GM19372 (cell line): ENCODE measurements around the gene GMDS.
A peak's percentile ranks its signal among the peaks of the same experiment; 100 is the strongest.

ENCODE experiments used
- ATAC-seq: cut with Tn5 transposase; IDR thresholded peaks from one replicate; pipeline ENCODE4 v1.9.1; 2021; ENCODE audit warnings: mild to moderate bottlenecking, low read depth, moderate library complexity; ENCODE audit not compliant: unreplicated experiment

Gene GMDS

DNA sequence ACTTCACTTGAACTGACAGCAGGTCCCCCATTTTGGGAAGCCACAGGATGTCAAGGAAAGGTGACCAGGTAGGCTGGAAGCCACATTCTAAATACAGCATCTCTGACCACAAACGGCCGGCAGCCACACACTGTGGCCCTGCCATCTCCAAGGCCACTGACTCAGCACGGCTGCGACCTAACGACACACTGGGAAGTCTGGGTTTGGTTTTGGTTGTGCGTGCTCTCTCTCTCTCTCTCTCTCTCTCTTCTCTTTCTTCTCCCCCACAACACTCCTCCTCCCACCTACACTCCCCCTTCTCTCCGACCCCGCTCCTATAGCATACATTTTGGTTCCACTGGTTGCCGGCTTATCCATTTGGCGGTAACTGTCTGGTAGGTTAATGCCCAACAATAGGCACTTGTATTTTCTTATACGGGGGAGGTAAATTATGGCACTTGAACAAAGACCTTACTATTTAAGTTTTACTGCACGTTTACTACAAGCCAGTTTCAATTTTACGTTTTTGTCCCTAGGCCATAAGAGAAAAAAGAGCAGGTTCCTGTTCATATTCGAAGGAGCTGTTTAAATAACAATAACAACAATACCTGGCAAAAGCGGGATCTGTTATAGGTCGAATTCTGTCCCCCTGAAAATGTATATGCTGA is 103.6 kb downstream of the GMDS start:
- no peak for ATAC-seq

DNA sequence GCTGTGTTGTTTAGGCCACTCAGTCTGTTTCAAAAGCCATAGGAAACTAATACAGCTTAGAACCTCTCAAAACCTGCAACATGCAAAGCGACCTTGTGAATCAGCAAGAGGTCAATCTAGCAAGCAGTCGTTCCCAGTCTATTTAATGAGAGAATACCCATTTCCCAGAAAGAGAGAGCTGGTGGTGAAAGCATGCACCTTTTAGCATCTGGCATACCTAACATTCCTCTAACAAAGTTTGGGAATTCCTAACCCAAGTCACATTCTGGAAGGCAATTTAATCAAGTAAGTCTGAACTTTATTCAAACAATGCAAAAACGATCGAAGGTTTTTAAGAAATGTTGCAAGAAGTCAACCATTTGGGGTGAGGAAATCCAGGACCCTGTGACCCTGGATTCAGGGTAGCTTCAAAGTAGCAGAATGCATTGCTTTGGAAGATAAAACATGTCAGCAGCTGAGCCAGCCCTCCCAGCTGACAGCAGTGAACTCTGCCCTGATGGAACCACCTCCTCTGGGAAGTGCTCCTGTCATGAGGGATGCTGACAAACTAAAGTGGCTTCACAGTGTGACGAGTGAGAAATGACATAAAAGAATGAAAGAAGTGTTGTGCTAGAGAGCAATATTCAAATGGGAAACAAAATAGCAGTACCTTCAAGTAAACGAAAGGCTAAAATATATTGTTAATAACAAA is 104.8 kb downstream of the GMDS start:
- ATAC-seq, result no peak

DNA sequence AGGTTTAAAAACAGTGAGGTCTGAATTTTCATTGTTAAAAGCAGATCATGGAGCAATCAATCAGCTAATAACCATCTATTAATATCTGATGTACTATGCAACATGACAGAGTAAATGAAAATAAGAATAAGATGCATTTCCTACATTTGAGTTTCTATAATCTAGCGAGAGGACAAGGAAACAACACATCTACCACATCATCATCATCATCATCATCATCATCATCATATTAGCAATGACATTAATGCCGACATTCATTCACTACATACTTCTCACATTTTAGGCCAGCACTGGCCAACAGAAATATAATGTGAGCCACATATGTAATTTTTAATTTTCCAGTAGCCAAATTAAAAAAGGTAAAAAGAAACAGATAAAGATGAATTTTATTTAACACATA is 110.0 kb downstream of the GMDS start:
- ATAC-seq, result no peak

DNA sequence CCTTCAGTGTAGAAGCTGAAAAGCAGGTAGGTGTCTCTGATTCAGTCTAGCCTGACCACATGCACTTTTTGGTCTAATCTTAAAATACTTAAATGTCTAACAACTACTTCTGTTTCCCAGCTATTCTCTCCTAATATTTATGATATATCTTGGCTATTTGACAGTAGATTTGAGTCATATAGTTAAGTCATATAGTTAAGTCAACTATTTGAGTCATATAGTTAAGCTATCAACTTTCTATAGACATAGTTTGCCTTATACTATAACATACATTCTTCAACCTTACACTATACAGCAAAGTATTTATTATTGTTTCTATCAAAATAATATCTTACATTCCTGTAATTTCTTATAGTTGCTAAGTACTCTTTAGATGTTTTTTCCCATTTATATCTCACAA is 110.9 kb downstream of the GMDS start:
- no peak for ATAC-seq

DNA sequence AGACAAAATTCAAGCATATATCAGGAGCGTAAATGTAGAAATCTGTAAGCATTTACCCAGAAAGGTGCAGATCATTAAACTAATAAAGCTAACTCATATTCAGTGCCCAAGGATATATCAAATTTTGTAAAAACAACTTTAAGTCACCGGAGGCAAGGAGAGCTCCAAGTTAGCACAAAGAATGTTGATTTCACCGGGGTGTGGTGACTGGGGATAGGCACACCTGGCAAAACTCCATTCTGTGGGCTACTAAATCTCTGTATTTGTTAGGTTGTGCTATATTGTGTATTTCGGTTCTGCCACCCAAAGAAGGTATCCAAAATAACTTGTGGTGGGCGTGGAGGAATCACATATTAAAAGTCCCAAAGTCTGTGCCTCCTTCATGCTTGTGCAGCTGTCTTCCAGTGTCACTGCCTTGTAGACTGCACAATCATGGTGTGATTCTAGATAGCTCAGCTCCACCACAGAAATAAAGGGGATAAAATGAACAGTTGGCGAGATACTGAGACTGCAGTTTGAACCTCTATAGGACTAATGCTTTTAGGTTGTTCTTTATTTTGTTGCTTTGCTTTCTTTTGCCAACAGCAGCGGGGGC is 111.6 kb downstream of the GMDS start:
- no peak for ATAC-seq

DNA sequence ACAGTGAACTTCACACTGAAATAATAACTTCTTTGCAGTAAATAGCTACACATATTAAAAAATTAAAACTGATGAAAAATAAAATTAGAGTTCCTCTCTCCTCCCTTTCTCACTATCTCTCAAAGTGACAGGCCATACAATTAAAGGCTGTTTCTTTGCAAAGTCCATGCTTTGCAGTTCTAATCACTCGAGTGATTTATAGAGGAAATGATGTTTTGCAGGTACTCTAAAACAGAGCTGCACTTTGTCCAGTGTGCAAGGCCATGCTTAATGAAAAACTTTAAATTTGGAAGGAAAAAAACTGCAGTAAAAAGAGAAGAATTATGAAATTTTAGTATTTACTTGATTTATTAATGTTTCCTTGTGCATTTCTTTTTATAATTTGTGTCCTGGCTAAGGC is 112.5 kb downstream of the GMDS start:
- no peak for ATAC-seq

DNA sequence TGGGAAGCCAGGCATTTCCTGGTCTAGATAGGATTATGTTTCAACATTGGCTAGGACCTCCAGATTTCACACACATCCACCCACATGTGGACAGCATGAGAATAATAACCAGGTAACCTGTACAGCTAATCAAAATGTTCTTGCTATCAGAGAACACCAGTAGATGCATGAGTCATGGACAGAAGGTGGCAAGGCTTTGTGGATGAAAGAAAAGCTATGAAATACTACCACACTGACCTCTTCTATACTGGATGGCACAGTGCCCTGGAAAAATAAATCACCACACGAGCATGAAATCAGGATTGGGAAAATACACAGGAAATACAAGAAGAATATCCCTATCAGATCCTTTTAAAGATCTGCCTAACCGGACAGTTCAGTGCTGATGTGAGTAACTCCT is 113.0 kb downstream of the GMDS start:
- ATAC-seq, result no peak

DNA sequence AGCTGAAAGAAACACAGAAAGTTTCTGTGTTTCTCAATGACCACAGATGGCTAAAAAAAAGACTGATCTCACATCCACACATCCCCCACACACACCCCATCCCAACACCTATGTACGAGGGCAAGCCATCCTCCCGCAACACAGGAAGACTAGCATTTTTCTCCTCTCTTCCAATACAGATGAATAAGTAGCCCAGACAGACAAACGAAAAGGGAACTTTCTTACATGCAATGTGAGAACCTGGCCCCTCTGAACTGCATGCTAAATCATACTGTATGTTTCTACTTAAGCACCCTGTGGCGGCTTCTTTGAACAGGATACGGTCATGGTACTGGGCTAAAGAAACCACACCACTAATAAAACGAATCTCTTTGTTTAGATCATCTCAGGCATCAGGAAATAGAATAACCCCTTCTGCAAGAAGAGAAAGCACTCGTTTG is 116.2 kb downstream of the GMDS start:
- peak; percentile 65 for ATAC-seq

DNA sequence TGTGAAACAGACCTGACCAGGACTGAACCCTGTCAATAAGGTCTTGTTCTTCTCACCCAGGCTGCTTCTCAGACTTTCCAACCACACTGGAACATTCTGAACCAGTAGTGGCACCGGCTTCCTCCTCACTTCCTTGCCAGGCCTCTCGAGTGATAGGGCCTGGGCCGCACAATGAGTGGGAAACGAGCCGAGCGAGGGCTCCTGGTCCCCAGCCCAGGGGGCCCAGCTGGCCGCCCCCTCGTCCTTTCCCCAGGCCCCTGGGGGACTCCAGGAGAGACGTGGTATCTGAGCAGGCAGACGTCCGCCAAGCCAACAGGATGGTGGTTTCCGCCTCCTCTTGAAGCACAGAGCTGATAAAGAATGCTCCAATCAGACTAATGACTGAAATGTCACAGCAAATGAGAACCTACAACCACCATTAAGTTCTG is 117.9 kb downstream of the GMDS start:
- ATAC-seq, result no peak

DNA sequence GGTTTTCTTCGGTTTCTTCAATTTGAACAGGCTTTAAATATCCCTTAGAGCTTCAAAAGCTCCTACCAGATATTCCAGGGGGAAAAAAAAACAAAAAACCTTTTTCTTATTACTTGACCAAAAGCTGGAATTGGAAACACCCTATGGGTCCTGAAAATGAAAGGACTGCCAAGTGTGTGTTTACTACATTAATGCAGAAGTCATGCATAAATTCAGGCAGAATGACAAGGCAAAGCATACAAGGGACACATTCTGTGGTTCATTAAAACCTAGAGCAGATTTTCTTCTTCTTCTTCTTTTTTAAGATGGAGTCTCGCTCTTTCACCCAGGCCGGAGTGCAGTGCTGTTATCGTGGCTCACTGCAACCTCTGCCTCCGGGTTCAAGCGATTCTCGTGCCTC is 119.1 kb downstream of the GMDS start:
- ATAC-seq, result no peak

DNA sequence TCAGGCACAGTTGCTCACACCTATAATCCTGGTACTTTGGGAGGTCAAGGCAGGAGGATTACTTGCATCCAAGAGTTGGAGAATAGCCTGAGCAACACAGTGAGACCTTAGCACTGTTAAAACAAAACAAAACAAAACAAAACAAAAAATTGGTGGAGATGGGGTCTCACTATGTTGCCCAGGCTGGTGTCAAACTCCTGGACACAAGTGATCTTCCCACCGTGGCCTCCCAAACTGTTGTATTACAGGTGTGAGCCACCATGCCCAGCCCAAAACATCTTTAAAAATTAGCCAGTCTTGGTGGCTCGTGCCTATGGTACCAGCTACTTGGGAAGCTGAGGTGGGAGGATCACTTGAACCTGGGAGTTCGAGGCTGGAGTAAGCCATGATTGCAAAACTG is 120.2 kb downstream of the GMDS start:
- ATAC-seq, result no peak

DNA sequence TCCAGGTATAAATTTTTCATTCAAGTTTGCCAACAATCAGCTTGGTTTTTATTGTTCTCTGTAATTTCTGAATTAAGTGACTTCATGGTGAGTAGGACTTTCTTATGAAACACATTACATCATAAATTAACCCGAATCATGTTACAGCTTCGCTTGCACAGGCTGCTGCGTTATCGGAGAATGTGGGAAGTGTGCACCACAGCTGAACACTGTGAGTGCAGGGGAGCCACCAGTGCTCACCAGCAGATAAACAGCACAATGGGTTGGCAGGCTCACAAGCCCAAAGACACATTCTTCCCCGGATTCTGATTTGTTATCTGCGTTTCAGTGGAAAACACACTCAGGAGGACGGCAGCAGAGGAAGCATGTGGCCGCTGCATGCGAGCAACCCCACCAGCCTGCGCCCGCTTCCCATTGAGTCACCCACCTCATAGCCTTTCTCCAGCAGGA is 121.1 kb downstream of the GMDS start:
- no peak for ATAC-seq

DNA sequence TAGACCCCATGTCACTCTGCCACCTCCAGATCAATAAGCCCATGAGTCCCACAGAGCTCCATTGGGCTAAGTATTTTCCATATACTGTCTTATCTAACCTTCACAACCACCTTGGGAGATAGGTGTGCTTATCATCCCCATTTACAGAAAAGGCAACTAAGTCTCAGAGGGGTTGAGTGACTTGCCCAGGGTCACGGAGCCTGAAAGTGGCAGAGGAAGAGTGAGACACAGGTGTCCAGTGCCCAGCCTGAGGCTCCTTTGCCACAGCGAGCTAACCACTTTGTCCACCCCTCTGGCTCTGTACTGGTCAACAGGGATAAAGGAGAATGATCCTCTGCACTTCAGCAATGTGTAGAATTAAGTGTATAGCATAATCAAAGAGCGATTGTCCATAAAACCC is 124.5 kb downstream of the GMDS start:
- no peak for ATAC-seq

DNA sequence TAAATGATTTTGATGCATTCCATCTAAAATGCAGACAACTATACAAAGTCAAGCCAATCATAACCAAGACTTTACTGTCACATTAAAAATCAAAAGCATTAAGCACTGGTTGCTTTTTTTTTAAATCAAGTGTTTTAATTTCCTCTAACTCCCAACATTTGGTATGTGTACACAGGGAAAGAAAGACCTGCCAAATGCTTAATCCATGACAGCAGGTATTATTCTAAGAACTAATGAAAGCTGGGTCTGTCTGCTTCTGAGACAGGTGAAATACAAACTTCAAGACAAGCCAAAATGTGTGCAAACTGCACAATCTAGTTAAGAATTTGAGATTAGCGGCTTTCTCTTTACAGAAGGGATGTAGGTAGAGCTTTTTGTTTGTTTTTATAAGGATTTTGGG is 126.1 kb downstream of the GMDS start:
- no peak for ATAC-seq

DNA sequence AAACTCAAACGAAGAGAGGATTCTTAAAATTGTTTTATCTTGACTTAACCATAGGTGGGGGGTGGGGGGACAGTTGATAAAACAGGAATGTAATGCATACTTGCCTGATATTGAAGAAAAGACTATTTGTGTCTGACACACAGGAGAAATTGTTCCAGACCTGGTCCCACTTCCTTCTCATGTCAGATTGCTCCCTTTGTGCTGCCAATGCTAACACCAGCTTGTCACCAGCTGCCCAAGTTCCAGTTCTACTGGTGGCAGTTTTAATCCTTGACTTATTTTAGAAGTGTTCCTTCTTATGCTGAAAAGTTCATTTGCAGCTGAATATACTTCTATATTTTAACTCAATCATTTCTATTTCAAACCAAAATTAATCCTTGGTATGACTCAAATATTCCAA is 127.3 kb downstream of the GMDS start:
- no peak for ATAC-seq

DNA sequence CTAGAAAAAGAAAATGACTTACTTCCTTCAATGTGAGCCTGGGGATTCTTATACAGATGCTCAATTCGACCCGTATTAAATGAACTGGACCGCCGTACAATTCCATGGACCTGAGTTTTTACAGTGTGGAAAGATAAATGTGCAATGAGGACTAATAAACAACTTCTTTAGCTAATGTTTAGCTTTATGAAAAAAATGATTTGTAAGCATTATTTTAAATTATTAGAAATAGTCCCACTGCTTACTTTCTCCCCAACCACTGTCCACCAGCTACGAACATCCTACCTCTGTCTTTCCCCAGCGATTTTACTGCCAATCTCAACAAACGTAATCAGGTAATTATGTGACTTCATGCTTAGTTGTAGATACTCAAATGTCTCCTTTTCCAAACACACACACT is 128.0 kb downstream of the GMDS start:
- ATAC-seq, result no peak

DNA sequence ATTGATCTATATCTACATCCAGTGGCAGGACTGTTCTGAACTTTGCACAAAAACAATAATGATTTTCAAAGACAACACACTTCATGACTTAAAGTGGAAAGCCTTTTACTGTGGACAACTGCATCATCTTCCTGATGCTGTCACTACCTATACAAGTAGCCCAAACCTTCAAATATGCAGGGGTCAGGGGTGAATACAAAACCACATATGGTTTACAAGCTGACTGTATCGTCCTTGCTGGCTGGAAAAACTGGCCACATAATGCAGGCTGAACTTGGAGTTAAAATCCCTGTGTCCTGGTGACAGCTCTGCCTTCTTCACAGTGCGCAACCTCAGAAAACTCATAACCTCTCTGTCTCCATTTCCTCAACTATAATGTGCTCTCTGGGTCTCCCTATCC is 128.9 kb downstream of the GMDS start:
- ATAC-seq, result no peak

DNA sequence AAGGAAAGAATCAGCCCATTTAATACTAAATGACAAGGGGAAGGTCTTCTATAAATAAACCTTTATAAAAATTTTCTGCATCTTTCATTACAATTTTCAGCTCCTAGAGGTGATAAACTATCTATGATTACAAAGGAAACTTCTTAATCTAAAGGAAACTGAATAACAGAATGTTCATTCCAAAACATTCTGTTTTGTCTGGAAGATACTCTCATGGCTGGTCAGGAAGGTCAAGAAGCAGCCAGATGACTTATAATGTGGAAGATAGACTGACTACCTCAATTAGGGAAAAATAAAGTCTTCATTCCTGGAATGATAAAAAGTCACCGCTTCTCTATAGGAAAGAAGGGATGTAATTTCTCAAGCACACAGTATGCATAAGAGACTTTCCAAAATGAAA is 131.3 kb downstream of the GMDS start:
- ATAC-seq, result no peak

DNA sequence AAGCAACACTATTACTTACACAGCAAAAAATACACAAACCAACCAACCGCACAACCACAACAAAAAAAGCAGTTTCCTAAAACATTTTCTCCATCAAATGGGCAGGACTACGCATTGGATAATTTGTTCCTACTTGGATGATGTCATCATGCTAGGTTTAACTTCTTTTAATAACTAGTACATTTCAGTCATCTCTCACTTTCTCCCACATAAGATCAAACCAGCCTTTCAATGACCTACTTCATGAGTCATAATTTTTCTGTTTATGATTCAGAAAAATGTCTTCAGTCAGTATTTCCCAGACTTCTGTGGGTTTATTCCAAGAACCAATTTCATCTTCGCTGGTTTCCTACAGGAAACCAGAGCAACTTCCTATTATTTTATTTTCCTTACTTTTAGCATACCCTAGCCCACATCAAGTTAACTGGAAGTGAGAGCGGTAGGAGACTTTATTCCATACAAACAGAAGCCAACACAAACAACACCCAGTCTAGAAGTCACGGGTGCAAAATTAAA is 134.2 kb downstream of the GMDS start:
- no peak for ATAC-seq

DNA sequence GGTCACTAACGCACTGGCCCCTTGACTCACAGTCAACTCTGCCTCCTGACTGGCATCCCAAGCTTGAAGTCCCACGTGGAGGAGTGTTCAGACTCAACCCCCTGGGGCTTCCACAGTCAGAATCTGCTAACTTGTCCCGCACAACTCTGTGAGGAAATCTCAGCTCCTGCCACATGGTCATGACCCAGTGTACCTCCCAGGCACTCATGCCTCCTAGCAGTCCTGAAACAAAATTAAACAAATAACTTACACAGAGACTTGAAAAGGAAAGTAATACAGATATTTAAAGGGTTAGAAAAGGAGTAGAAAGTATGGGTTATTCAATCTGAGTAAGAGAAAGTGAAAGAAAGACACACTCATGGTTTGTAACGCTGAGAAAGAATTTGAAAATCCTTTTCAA is 134.9 kb downstream of the GMDS start:
- no peak for ATAC-seq

DNA sequence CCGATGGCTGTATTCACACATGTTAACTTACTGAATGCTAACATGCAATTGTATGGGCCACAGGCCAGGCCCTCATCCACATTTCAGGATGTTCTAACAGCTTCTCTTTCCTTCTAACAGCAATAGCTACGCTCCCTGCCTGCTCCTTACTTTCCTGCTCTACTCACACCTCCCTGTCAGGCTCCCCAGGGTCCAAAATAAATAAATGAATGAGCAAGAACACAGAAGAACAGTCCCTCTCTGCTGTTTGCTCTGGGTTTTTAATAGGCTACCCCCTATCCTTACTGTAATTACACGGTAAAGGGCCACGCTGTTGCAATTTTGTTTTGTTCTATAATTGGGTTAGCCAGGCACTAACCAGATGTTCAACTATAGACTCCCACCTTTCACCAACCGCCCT is 135.6 kb downstream of the GMDS start:
- no peak for ATAC-seq
